ENCODE results near the gene APOB.
A peak's percentile ranks its signal among the peaks of the same experiment; 100 is the strongest.

Gene APOB, protein sequence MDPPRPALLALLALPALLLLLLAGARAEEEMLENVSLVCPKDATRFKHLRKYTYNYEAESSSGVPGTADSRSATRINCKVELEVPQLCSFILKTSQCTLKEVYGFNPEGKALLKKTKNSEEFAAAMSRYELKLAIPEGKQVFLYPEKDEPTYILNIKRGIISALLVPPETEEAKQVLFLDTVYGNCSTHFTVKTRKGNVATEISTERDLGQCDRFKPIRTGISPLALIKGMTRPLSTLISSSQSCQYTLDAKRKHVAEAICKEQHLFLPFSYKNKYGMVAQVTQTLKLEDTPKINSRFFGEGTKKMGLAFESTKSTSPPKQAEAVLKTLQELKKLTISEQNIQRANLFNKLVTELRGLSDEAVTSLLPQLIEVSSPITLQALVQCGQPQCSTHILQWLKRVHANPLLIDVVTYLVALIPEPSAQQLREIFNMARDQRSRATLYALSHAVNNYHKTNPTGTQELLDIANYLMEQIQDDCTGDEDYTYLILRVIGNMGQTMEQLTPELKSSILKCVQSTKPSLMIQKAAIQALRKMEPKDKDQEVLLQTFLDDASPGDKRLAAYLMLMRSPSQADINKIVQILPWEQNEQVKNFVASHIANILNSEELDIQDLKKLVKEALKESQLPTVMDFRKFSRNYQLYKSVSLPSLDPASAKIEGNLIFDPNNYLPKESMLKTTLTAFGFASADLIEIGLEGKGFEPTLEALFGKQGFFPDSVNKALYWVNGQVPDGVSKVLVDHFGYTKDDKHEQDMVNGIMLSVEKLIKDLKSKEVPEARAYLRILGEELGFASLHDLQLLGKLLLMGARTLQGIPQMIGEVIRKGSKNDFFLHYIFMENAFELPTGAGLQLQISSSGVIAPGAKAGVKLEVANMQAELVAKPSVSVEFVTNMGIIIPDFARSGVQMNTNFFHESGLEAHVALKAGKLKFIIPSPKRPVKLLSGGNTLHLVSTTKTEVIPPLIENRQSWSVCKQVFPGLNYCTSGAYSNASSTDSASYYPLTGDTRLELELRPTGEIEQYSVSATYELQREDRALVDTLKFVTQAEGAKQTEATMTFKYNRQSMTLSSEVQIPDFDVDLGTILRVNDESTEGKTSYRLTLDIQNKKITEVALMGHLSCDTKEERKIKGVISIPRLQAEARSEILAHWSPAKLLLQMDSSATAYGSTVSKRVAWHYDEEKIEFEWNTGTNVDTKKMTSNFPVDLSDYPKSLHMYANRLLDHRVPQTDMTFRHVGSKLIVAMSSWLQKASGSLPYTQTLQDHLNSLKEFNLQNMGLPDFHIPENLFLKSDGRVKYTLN (N-terminal part only)

DNA sequence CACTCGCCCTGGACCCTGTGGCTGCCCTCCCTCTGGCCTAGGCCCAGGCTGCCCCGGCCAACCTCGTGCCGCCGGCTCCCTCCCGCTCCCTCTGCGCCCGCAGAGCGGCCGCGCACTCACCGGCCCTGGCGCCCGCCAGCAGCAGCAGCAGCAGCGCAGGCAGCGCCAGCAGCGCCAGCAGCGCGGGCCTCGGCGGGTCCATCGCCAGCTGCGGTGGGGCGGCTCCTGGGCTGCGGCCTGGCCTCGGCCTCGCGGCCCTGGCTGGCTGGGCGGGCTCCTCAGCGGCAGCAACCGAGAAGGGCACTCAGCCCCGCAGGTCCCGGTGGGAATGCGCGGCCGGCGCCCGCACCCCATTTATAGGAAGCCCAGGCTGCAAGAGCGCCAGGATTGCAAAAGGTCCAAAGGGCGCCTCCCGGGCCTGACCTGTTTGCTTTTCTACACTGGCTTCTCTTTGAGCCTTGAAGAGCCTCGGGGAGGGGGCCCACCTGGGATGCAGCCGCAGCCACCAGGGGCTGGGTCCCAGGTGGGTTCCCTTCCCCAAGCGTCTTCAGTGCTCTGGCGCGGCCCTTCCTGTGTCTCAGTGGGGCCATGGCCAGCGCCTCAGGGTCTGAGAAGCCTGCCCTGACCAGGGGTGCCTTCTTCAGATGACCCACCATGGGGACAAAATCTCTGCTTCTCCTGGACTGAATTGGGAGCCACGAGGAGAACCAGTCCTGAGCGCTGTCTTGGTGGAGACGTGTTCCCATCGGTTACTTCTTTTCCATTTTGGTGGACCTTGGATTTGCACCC, at the start of gene APOB:
APOB (minus strand) TSS at position 330 of the 789 bp plus-strand sequence; CDS start at position 202, 128 bp downstream.
- DNase-seq (ENCODE audit: low spot score), result peak; percentile 79

- no peak for DNase-seq (ENCODE audit: low spot score)
Measured at GRCh38 chr2:21092308-21092869, 48.5 kb upstream of the APOB start.

- DNase-seq (ENCODE audit: low spot score), result no peak
Measured at GRCh38 chr2:21084401-21084800, 40.5 kb upstream of the APOB start.

DNA sequence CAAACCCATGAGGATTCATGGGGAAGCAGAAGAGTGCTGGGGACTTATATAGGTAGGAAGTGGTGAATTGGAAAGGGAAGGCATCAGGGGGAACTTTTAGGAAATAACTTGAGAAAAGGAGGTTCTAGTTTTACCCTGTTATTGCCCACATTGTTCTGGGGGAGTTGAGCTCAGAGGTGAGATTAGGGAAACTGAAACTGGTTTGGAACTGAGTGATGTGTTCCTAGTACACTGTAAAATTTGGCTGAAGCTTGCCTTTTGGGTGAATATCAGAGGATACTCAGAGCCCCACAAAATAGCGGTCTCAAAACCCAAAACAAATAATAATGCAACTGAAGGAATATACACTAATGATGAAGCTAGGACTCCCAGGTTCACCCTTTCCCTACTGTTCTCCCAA, 39.6 kb upstream of the APOB start:
- DNase-seq (ENCODE audit: low spot score), result no peak

GRCh38 chr2:21078296-21078695, 34.4 kb upstream of the APOB start:
- no peak for DNase-seq (ENCODE audit: low spot score)

DNA sequence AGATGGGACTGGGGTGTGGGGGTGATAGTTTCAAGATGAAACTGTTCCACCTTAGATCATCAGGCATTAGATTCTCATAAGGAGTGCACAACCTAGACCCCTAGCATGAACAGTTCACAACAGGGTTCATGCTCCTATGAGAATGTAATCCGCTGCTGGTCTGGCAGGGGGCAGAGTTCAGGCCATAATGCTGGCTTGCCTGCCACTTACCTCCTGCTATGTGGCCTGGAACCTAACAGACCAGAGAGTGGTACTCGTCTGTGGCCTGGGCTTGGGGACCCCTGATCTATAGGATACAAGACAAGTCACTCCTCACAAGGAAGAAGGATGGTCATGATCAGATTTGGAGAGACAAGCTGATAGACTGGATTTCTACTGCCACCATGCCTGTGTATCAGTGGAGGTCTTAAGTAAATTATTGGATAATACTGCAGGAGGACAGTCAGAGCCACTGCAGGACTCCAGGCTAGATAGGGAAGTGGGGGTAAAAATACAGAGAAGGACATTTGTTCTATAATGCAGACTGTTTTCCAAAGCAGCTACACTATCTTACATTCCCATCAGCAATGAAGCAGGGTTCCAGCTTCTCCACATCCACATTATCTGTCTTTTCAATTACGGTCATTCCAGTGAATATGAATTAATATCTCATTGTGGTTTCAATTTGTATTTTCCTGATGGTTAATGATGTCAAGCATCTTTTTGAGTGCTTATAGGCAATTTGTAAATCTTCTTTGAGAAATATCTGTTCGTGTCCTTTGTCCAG, 28.8 kb upstream of the APOB start:
- DNase-seq (ENCODE audit: low spot score), result no peak

DNA sequence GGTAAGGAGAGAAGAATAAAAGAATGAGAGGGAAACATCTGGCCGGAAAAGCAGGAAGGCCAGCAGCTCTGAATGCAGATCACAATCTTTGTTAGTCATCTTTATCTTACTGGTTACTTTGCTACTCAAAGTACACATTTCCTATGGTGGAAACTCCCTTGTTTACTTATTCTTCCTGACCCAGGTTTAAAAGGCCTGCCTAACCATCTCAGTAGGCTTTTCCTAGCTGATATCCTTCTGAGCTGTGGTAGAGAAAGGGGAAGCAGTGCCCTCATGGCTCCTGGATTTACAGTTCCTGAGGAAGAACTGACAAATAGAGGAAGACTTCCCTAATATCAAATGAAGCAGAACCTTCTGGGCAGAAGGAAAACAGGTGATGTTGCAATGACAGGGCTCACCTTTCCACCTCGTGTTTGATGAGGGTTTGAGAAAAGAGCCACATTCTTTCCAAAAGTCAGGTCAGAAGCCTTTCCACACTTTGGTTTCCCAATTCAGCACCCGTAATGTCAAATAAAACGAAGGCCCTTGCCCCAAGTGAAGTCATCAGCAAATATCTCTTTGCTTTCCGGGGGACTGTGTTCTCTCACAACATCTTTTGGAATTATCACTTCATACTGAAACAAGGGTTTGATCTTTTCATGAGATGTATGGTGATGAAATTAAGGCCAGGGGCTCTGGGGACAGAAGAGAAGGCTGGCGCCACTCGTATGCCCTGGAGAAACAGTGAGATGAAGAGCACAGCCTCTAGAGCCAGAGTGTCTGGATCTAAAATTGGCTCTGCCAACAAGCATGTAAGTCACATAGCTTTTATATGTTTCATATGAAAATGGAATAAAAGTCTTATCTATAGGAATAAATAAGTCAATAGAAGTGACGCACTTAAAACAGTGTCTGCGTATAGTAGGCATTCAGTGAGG, 26.7 kb upstream of the APOB start:
- no peak for DNase-seq (ENCODE audit: low spot score)

DNA sequence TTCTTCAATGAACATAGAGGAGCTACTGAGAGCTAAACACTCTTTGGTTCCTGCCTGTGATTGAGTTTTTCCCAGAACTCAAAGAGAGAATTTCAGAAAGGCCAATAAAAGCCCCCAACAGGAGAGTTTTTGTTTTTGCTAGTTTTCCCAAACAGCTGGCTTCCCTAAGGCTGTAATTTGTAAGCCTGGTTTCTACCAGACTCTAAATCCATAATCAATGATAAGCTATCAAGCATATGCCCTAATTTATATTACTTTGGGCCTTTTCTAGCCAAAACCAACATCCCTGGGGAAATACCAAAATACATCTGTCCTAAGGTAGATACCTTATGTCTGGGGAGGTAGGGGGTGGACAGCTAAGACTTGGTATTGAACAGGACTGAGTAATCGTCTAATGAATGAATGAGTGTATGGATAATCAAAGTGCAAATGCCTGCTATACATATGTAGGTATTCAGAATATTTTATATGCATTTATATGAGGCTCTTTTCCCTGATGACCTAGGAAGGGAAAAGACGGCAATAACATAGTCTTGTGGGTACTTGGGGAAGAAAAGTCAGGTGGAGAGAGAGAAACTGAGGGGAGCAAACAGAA, 26.0 kb upstream of the APOB start:
- no peak for DNase-seq (ENCODE audit: low spot score)

DNA sequence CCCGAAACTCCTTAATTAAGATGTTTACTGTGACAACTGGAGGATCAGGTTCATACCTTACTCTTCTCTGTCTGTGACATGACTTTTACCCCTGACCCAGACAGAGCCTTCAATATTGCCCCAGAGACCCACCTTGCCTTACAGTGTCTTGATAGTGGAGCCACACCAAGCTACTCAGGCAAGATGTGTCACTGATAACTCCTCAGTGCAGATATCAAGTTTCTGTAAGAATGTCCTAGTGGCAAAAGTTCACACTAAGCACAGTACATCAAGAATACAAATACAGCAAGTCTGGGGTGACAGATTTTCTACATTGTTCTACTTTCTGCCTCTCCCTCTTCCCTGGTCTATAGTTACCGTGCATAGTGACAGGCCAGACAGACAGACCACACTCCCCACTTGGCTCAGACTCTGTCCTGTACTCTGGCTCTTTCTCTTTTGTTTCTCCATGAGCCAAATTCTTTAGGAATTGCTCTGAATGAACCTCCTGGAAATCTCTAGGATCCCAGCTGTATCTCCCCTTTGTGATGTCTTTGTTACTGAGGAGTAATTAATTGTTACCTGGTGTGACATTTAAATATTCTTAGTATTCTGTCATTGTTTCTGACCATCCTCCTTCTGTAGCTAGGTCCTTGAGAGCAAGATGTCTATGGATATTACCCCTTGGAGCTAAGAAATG, 24.1 kb upstream of the APOB start:
- DNase-seq (ENCODE audit: low spot score), result no peak

DNA sequence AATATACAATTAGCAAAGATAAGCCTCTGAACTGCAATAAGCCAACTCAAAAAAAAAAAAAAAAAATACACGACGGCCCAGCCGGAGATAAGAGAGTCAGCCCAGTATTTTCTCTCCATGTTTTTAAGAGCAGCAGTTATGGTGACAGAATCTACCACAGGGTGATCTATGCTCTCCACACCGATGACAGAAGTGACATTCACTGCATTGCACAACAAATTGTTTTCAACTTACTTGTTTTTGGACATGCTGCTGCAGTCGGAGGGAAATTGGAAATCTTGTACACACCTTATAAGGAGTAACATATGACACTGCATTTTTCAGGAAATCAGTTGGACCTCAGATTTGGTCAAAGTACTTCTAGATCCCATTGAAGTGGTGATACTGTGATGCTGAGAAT, 23.3 kb upstream of the APOB start:
- no peak for DNase-seq (ENCODE audit: low spot score)

DNA sequence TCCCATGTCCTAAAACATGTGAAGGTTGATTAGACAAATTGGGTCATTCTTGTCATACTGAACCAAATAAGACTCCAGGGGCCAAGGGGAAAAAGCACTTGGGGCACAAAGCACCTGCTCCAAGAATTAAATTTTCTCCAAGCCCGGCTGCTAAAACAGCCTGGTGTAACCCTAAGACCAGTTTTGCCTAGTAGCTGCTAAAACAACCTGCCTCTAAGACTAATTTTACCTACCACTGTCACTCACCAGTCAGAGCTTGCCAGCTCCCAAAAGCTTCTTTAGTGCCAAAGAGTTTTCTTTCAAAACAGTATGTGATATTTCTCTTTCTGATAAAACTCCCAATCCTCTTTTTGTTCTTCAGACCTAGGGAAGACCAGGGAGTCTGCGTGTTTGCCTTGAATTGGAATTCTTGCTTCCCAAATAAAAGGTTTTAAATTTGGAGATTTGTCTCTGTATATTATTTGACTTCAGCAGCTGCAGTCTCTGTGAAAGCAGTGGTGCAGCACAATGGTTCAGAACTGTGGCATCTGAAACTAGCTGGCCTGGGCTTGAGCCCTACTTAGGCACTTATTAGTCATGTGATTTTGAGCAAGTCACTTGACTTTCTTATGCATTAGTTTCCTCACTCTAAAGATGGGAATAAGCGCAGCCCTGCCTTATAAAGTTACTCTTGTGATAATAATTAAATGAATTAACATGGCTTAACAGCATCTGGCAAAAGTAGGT, 16.2 kb upstream of the APOB start:
- DNase-seq (ENCODE audit: low spot score), result no peak

DNA sequence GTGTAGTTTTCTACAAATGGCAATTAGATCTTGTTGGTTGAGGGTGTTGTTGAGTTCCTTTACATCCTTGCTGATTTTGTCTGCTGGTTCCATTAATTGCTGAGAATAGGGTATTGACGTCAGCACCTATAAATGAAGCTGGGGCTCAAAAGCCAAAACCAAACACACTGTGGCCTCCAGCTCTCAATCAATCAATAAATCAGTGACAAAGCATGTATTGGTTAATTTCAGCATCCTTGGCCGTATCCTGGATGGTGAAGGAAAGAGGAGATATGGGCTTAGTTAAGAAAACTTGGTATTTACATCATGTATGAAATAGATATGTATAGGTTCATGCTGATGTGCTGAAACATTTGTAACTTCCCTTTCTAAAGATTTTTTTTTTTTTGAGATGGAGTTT, 13.2 kb upstream of the APOB start:
- DNase-seq (ENCODE audit: low spot score), result no peak

GRCh38 chr2:21055879-21056790, 12.3 kb upstream of the APOB start:
- DNase-seq (ENCODE audit: low spot score), result no peak

GRCh38 chr2:21055451-21055850, 11.6 kb upstream of the APOB start:
- DNase-seq (ENCODE audit: low spot score), result no peak

DNA sequence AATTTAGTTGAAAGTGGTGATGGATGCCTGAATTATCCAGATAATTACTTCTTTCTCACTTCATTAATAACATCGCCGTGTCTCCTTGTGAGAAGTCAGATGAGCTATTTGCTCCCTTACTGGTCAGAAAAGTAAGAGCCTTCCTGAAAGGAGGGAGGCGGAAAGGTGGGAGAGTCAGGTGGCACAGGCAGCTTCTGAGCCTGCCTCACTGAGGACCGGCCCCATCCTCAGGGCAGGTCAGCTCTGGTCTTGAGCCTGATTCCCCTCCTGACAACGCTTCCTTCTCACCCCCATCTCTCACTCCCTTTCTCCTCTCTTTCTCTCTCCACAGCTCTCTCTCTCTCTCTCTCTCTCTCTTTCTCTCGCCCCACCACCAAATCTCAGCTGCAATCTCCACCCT, 10.1 kb upstream of the APOB start:
- no peak for DNase-seq (ENCODE audit: low spot score)

- peak; percentile 58 for DNase-seq (ENCODE audit: low spot score)
Measured at GRCh38 chr2:21052044-21052443, 8.2 kb upstream of the APOB start.

DNA sequence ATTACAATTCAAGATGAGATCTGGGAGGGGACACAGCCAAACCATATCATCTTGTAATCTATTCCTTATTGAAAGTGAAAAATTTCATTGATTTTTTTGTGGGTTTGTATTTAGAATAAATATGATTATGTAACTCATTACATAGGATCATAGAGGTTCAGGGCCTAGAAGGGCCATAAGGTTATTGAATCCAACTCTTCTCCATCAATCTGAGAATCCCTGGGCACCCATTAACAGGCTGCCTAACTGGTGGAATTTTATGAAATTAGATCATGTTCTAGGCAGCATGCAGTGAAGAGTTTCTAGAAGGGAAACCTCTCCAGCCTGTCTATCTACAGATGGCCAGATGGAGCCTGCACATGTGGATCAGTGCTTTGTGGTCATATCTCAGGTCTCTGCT, 6.3 kb upstream of the APOB start:
- no peak for DNase-seq (ENCODE audit: low spot score)
